Thoracic aorta (tissue), 2 donors: ENCODE measurements around the gene GOLT1B. TPM values are rescaled to one million over a fixed set of nuclear protein-coding genes. Genes with fewer than 3 reads are reported as not detected.
A peak's percentile ranks its signal among the peaks of the same experiment; 100 is the strongest.

ENCODE experiments used
- ATAC-seq: fragments of 150-250 bp; one replicate; pipeline ENCODE4 v1.8.0; 2017; ENCODE audit warnings: low read depth; ENCODE audit not compliant: insufficient number of reproducible peaks, low FRiP score
- DNase-seq: peaks from one replicate; pipeline ENCODE4 v3.0.0-alpha.2; 2020; ENCODE audit warnings: low spot score
- H3K27ac ChIP-seq, 2 donors: fragments of 200-600 bp; sonication (generic); 1 replicate in 1 of 2; 2 replicates in 1 of 2; pipeline ENCODE4 v1.5.1; 2016; ENCODE audit warnings: mild to moderate bottlenecking in 2 of 2, moderate library complexity in 2 of 2
- H3K27me3 ChIP-seq: fragments of 200-600 bp; sonication (generic); replicated peaks from 2 replicates; pipeline ENCODE4 v1.6.0; 2016; ENCODE audit warnings: mild to moderate bottlenecking; ENCODE audit not compliant: insufficient read depth
- H3K36me3 ChIP-seq: fragments of 200-600 bp; sonication (generic); one replicate; pipeline ENCODE4 v1.5.1; 2016
- H3K4me1 ChIP-seq, 2 donors: fragments of 200-600 bp; sonication (generic); 1 replicate in 1 of 2; 2 replicates in 1 of 2; pipeline versions ENCODE4 v1.5.1 to v1.6.0; 2016; ENCODE audit warnings: low read depth in 2 of 2, mild to moderate bottlenecking in 1 of 2; ENCODE audit not compliant: control insufficient read depth in 1 of 2
- H3K4me3 ChIP-seq: fragments of 200-600 bp; sonication (generic); 2 replicates; pipeline ENCODE4 v1.5.1; 2016; ENCODE audit warnings: mild to moderate bottlenecking
- H3K9me3 ChIP-seq: fragments of 200-600 bp; sonication (generic); 2 replicates; pipeline ENCODE4 v1.5.1; 2016
- CTCF ChIP-seq: fragments of 200-600 bp; sonication (generic); IDR thresholded peaks from one replicate; pipeline ENCODE4 v1.5.1; 2019; ENCODE audit warnings: antibody characterized with exemption
- total RNA-seq, 2 donors: library from RNA; depleted of rRNA; stranded (reverse); fragments of >200 nt; gene quantifications; one replicate each; pipeline versions ENCODE4 v1.1.0 to v1.2.3, GENCODE V29; 2016

Gene GOLT1B
- total RNA-seq, 2 donors from 2014 or later: 26.7 to 36.8 TPM

GRCh38 chr12:21502872-21503271 lies 1.3 kb downstream of the GOLT1B start:
- H3K9me3 ChIP-seq: no peaks in the 10 kb centered on the region
- H3K27ac ChIP-seq: no peak overlapping the region
- H3K27me3 ChIP-seq: no peaks in the 10 kb centered on the region
- no peak for TF ChIP-seq CTCF
- peaks cover 30 to 52% of the 10 kb centered on the region in 2 donors for H3K4me1 ChIP-seq
- ATAC-seq (no peak), DNase-seq (no peak)
- H3K4me3 ChIP-seq: peak overlapping the region; percentile 93
- peaks cover 5% of the 10 kb centered on the region for H3K36me3 ChIP-seq

GRCh38 chr12:21505888-21506287 lies 4.3 kb downstream of the GOLT1B start:
- ATAC-seq: no peak
- TF ChIP-seq CTCF: no peak
- Histone ChIP-seq H3K4me1 (peaks cover 19 to 34% of the 10 kb centered on the region in 2 donors), H3K36me3 (no peaks in the 10 kb centered on the region), H3K27ac (no peak overlapping the region), H3K4me3 (no peak overlapping the region), H3K9me3 (no peaks in the 10 kb centered on the region), H3K27me3 (no peaks in the 10 kb centered on the region)
- no peak for DNase-seq

- Histone ChIP-seq H3K36me3 (no peaks in the 10 kb centered on the region), H3K4me1 (peaks cover 14 to 27% of the 10 kb centered on the region in 2 donors), H3K27me3 (no peaks in the 10 kb centered on the region), H3K4me3 (no peak overlapping the region), H3K27ac (no peak overlapping the region), H3K9me3 (no peaks in the 10 kb centered on the region)
- ATAC-seq (no peak), DNase-seq (no peak)
- no peak for TF ChIP-seq CTCF
Observed at GRCh38 chr12:21507849-21508248, 6.3 kb downstream of the GOLT1B start.

GRCh38 chr12:21509768-21510167 lies 8.2 kb downstream of the GOLT1B start:
- Histone ChIP-seq H3K36me3 (peaks cover 12% of the 10 kb centered on the region), H3K27me3 (no peaks in the 10 kb centered on the region), H3K4me3 (no peak overlapping the region), H3K4me1 (peaks cover 0 to 9% of the 10 kb centered on the region in 2 donors), H3K9me3 (no peaks in the 10 kb centered on the region), H3K27ac (no peak overlapping the region)
- DNase-seq (no peak), ATAC-seq (no peak)
- no peak for TF ChIP-seq CTCF

- no peak for TF ChIP-seq CTCF
- Histone ChIP-seq H3K9me3 (no peaks in the 10 kb centered on the region), H3K4me1 (no peaks in the 10 kb centered on the region), H3K4me3 (no peak overlapping the region), H3K36me3 (peaks cover 18% of the 10 kb centered on the region), H3K27me3 (no peaks in the 10 kb centered on the region), H3K27ac (no peak overlapping the region)
- DNase-seq: no peak
- no peak for ATAC-seq
Observed at GRCh38 chr12:21516281-21516680, 14.7 kb downstream of the GOLT1B start.
